A673 (cell line): ENCODE data around the gene GTPBP8. TPM values are rescaled to one million over a fixed set of nuclear protein-coding genes. Genes with fewer than 3 reads are reported as not detected.
A peak's percentile ranks its signal among the peaks of the same experiment; 100 is the strongest.

Experiments
- BruUV-seq: library from RNA; stranded (reverse); fragments of 400-500 nt; replicated peaks from 2 replicates; lab custom pipeline; 2021; lab: Mats Ljungman, UMichigan
- CTCF ChIA-PET: fragments of 300-600 bp; sonication (Branson Sonifier 250); formaldehyde crosslinking; loops from one replicate; lab custom pipeline; 2022; ENCODE audit warnings: antibody characterized with exemption; lab: Charles Lee
- POLR2A ChIA-PET: fragments of 300-600 bp; sonication (Branson Sonifier 250); formaldehyde crosslinking; loops from one replicate; lab custom pipeline; 2022; ENCODE audit warnings: antibody characterized with exemption; ENCODE audit not compliant: low non-redundant PET; lab: Charles Lee
- DNase-seq: peaks from one replicate; pipeline ENCODE4 v3.0.0-alpha.2; 2015; ENCODE audit warnings: low spot score
- H3K27ac ChIP-seq: fragments of 200-600 bp; sonication (generic); 2 replicates; pipeline ENCODE4 v1.5.1; 2016; ENCODE audit warnings: mixed run types, low read depth, mild to moderate bottlenecking, mixed read lengths, antibody characterized with exemption, low read length; ENCODE audit not compliant: poor library complexity, severe bottlenecking
- H3K27me3 ChIP-seq: fragments of 200-600 bp; sonication (generic); replicated peaks from 2 replicates; pipeline ENCODE4 v1.6.1; 2017; ENCODE audit warnings: mixed run types, low read depth, mild to moderate bottlenecking, mixed read lengths, antibody characterized with exemption, low read length; ENCODE audit not compliant: insufficient read depth, poor library complexity
- H3K36me3 ChIP-seq: fragments of 200-600 bp; sonication (generic); 2 replicates; pipeline ENCODE4 v1.6.1; 2016; ENCODE audit warnings: mixed run types, mild to moderate bottlenecking, mixed read lengths, antibody characterized with exemption, low read length; ENCODE audit not compliant: insufficient read depth, poor library complexity, severe bottlenecking
- H3K4me1 ChIP-seq: fragments of 200-600 bp; sonication (generic); 2 replicates; pipeline ENCODE4 v1.6.1; 2017; ENCODE audit warnings: mixed run types, mild to moderate bottlenecking, mixed read lengths, antibody characterized with exemption, low read length; ENCODE audit not compliant: insufficient read depth, poor library complexity, severe bottlenecking
- H3K4me3 ChIP-seq: fragments of 200-600 bp; sonication (generic); 2 replicates; pipeline ENCODE4 v1.5.1; 2016; ENCODE audit warnings: low read depth, mixed run types, mild to moderate bottlenecking, mixed read lengths, low read length; ENCODE audit not compliant: poor library complexity, severe bottlenecking
- H3K9me3 ChIP-seq: fragments of 200-600 bp; sonication (generic); 2 replicates; pipeline ENCODE4 v1.6.1; 2016; ENCODE audit warnings: mixed run types, low read depth, mild to moderate bottlenecking, mixed read lengths, antibody characterized with exemption, low read length; ENCODE audit not compliant: poor library complexity, severe bottlenecking
- CTCF ChIP-seq: fragments of 300-800, 200-600 bp; sonication (generic); conservative IDR thresholded peaks from 2 replicates; pipeline ENCODE4 v1.5.1; 2017; ENCODE audit warnings: low read depth, mild to moderate bottlenecking, antibody characterized with exemption, low read length, moderate library complexity, mixed read lengths
- EZH2 ChIP-seq: fragments of 200-600 bp; sonication (generic); IDR thresholded peaks from 2 replicates; pipeline ENCODE4 v1.6.1; 2017; ENCODE audit warnings: borderline replicate concordance, low read depth, mild to moderate bottlenecking, mixed read lengths, antibody characterized with exemption, low read length; ENCODE audit not compliant: poor library complexity, severe bottlenecking
- intact Hi-C: fragments of 100-400 bp; cut with micrococcal nuclease; formaldehyde crosslinking; loops from one replicate; pipeline ENCODE4 v1.10.0; 2022; ENCODE audit not compliant: unreplicated experiment
- total RNA-seq: library from RNA; stranded (reverse); gene quantifications from 2 replicates; pipeline ENCODE4 v1.2.3, GENCODE V29; 2021

The GTPBP8 gene
- total RNA-seq, 1 experiment from 2014 or later = 21.5 TPM

DNA sequence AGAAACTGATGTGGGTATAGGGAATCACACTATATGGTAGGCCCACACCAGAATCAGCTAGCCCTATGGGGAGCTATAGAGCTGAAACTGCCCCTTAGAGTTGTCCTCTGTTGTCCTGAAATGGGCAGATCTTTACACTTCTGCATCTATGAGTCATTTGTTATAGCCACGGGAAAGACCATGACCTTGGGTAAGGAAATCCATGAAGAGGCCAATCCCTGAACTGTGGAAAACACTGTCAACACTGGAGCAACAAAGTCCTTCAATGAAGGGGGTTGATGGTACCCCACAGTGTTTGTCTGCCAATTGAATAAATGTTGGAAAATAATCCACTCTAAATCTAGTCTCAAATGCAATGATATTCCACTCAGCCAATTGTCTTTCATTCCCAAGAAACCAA is 10.7 kb upstream of the GTPBP8 start:
- no TSS peak for BruUV-seq
- CTCF ChIA-PET = no interaction called here
- H3K27me3 ChIP-seq = no peaks in the 10 kb centered on the region
- no peaks in the 10 kb centered on the region for H3K4me1 ChIP-seq
- no peaks in the 10 kb centered on the region for H3K9me3 ChIP-seq
- no peak for TF ChIP-seq EZH2
- no peak for TF ChIP-seq CTCF
- H3K27ac ChIP-seq = no peak overlapping the region
- no peak overlapping the region for H3K4me3 ChIP-seq
- intact Hi-C loops = no loop called here
- no peaks in the 10 kb centered on the region for H3K36me3 ChIP-seq
- POLR2A ChIA-PET = no interaction called here
- DNase-seq = no peak

DNA sequence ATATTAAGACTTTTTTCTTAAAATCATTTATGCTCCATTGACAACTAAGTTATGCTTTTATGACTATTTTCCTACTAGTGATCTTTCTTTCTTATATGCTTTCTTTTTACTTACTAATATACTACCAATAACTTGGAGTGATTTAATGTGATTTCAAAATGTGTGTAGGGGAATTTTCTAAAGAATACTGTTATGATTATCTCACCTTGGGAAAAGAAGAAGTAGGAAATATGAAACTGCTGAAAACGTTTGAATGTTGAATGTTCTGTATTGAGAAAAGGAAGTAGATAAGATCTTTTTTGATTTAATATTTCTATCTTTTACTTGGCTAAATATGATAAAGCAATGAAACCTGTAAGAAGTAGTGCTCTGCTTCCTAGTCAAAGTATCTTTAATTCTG is 8.1 kb upstream of the GTPBP8 start:
- Histone ChIP-seq H3K27me3 (no peaks in the 10 kb centered on the region), H3K4me1 (no peaks in the 10 kb centered on the region), H3K27ac (no peak overlapping the region), H3K9me3 (no peaks in the 10 kb centered on the region), H3K4me3 (no peak overlapping the region), H3K36me3 (no peaks in the 10 kb centered on the region)
- DNase-seq = no peak
- no peak for TF ChIP-seq CTCF
- no peak for TF ChIP-seq EZH2
- ChIA-PET CTCF (no interaction called here), POLR2A (no interaction called here)
- BruUV-seq = no TSS peak
- intact Hi-C loops = no loop called here

DNA sequence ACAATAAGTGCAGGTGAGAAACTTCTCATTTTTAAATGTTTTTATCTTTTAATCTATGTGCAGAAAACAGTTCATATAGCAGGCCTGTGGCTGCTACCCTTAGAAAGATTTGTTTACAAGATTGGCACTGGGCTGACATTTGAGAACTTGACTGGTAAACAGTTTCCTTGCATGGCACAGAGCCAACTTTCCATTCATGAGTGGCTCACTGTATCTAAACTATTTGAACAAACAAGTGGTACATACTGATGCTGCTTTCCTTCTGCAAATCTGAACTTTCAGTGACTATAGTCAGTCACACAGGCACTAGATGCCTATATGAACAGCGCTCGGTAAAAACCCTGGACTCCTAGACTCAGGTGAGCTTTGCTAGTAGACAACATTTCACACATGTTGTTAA is 6.3 kb upstream of the GTPBP8 start:
- peak; percentile 5 for DNase-seq
- ChIA-PET CTCF (no interaction called here), POLR2A (no interaction called here)
- Histone ChIP-seq H3K4me3 (no peak overlapping the region), H3K27ac (no peak overlapping the region), H3K4me1 (no peaks in the 10 kb centered on the region), H3K9me3 (no peaks in the 10 kb centered on the region), H3K27me3 (no peaks in the 10 kb centered on the region), H3K36me3 (no peaks in the 10 kb centered on the region)
- TF ChIP-seq CTCF = no peak
- no peak for TF ChIP-seq EZH2
- intact Hi-C loops = no loop called here
- no TSS peak for BruUV-seq
